Bone marrow (tissue), 2 donors: ENCODE measurements around the gene CDH16.

Experiments
- DNase-seq, 2 donors: peaks; one replicate each; lab custom pipeline; 2025; lab: John Stamatoyannopoulos, UW

CDH16 gene

GRCh38 chr16:66894948-66895688, 23.6 kb downstream of the CDH16 start:
- peak; percentile 39 to 41 for DNase-seq

DNA sequence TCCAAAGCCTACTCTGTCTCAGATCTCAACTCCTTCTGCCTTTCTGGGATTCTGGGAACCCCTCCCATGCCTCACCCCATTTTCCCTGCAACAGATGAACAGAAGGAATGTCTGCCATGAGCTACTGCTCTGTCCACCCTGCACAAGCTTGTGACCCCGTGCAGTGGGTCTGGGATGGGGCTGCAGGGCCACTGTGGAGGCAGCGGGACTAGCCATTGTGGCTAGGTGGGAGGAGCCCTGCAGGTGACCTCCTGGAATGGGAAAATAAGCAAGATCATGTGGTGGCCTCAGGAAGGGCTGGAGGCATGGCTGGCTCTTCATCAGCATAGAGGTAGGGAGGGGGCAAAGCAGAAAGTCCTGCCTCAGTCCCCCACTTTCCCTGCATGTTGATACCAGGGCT, 24.6 kb downstream of the CDH16 start:
- no peak for DNase-seq

DNA sequence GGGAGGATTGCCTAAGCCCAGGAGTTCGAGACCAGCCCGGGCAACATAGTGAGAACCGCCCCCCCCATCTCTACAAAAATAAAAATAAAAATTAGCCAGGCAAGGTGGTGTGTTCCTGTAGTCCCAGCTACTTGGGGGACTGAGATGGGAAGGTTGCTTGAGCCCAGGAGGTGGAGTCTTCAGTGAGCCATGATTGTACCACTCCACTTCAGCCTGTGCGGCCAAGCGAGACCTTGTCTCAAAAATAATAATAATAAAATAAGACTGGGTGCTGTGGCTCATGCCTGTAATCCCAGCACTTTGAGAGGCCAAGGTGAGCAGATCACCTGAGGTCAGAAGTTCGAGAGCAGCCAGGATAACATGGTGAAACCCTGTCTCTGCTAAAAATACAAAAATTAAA, 26.9 kb downstream of the CDH16 start:
- DNase-seq = no peak

DNA sequence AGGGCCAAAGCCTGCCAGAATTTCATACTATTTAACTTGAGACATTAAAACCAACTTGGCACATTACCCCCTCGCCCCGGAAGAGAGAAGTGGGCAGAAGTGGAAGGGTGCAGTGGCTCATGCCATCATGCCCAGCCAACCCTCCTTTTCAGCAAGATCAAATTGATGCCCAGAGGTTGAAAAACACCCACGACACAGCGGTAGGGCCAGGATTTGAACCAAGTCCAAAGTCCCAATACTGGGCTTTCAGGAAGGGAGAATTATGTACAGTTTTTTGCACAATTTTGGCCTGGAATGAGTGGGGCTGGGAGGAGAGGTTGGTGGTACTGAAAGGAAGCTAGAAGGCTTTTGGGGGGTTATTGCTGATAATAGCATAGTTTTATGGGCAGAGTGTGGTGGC, 27.3 kb downstream of the CDH16 start:
- no peak for DNase-seq

DNA sequence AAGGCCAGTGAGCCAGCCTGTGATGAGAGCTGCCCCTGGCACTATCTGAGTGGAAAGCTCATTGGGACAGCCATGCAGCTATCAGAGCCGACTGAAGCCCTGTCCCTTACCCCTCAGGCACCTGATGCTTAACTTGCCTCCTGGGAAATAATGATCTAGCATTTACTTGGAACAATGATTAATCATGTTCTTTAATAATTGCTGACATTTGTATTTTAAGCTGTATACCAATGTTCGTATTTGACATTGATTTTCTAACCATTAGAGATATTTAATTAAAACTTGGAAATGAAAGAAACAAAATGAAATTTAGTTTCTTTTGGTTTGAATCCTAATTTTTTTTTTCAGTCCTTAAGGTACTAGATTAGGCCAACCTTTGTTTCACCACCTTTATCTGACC, 27.9 kb downstream of the CDH16 start:
- no peak for DNase-seq

DNA sequence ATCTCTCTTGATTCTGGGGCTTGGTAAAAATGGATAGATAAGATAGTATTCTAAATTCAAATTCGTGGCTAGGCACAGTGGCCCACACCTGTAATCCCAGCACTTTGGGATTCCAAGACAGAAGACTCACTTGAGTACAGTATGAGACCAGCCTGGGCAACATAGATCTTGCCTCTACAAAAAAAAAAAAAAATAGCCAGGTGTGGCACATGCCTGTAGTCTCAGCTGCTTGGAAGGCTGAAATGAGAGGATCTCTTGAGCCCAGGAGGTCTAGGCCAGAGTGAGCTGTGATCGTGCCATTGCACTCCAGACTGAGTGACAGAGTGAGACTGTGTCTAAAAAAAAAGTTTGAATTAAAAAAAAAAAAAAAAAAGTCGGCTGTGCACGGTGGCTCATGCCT, 29.1 kb downstream of the CDH16 start:
- no peak for DNase-seq

DNA sequence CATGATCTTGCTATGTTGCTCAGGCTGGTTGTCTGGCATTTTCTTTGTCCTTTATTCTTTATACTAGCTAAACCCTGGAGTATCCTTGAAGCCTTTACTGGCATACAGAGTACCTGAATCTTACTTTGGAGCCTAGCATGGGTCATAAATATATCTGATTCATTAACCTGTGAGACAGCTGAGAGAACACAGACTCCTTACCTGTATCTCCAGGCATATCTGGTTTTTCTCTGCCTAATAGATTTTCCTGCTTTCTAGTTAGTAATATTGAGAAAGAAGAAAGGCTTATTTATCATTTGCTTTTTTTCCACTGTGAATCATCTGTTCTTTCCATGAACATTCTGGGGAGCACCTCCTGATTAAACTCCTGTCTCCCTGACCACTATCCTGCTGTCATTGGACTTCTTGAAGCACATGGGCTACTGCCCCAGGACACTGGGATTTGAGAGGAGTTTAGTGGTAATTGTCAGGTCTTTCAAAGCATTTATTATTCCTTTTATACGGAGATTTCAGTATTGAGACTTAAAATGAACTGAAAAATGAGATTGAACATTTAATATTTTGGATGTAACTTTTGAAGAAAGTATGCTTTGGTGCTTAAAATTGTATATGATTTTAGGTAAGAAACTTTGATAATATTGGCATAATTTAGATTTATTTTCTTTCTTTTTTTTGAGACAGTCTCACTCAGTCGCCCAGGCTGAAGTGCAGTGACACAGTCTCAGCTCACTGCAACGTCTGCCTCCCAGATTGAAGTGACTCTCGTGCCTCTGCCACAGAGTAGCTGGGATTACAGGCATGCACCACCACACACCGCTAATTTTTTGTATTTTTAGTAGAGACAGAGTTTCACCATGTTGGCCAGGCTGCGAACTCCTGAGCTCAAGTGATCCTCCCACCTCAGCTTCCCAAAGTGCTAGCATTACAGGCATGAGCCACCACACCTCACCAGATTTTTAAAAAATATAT, 29.8 kb downstream of the CDH16 start:
- DNase-seq = no peak

- DNase-seq = no peak
These were observed 31.8 kb downstream of the CDH16 start for GRCh38 chr16:66886914-66887313.

DNA sequence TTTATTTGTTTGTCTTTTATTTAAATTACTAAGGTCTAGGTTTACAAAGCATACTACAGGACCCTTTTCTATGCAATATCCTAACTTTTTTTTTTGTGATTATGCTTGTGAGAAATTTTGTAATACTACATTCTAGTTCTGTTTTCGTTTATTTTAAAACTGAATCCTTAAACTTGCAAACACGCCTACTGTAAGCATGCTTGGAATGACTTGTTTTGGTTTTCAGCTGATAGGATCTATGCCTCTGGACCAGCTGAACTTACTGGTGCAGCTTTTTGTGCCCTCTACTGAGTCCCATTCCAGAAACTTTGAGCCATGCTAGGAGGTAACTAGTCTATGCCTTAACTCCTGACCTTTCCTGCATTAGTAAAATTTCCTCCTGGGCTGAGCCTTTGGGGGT, 32.4 kb downstream of the CDH16 start:
- DNase-seq = no peak

GRCh38 chr16:66885491-66885890, 33.2 kb downstream of the CDH16 start:
- no peak for DNase-seq

DNA sequence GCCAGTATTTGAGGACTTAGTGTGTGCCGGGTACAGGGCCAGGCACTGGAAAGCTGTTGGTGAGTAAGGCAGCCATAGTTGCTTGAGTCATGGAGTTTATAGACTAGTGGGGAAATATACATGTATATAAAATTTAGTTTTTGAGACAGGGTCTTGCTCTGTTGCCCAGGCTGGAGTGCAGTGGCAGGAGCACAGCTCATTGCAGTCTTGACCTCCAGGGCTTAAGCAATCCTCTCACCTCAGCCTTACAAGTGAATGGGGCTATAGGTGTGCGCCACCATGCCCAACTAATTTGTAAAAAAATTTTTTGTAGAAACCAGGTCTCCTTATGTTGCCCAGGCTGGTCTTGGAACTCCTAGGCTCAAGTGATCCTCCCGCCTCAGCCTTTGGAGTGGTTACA, 36.0 kb downstream of the CDH16 start:
- no peak for DNase-seq

GRCh38 chr16:66881964-66882508, 36.6 kb downstream of the CDH16 start:
- no peak for DNase-seq

DNA sequence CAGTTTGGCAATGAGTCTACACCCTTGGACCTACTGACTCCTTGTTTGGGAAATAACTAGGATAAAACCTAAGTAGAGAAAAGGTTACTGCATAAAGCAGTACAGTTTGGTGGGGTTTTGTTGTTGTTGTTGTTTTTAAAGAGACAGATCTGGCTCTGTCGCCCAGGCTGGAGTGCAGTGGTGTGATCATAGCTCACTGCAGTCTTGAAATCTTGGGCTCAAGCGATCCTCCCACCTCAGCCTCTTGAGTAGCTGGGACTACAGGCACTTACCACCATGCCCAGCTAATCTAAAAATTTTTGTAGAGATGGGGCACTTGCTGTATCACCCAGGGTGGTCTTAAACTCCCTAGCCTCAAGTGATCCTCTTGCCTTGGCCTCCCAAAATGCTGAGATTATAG, 37.1 kb downstream of the CDH16 start:
- DNase-seq = no peak

DNA sequence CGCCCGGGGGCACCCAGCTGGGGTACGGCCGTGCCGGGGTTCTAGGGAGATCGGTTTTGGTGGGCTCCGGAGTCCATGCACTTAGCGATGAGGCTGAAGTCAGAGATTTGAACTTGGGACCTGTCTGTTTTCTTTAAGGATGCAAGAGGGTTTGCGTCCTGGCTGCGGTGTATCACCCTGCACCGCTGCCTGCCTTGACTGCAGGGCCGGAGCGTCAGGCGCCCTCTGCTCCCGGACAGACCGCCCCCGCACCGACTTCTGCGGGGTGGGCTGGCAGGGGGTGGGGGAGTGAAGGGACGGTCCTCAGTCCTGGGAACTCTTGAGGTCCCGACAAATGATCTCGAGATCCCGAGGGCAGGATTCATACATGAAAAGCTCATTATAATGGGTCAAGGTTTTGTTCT, 37.7 kb downstream of the CDH16 start:
- no peak for DNase-seq

DNA sequence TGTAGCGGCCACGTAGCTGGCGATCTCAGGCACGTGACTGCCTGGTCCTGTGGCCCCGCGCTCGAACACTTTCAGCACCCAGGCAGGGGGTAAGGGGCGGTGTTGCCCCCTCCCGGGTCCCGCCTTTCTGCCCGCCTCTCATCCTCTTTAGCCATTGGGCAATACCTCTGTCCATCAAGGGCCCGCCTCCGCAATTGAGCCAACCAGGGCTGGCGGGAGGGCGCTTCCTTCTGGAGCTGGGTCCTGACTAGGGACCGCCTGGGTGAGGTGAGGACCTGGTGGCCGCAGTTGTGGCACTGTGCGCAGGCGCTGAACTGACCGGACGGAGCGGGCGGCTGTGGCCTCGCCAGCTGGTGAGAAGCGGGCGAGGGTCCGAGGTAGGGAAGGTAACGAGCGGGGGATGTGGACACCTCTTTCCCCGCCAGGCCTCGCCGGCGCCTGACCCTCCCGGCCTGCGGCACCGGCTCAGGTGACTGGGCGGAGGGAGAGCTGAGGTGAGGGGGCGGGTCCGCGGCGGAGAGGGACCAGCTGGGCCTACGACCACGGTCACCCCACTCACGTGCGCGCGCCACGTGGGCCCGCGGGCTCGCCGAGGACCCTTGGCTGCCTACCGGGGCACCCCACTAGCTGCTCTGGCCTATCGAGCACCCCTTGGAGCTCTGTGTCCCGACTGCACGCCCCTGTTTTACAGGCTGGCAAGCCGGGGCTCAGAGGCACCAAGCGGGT, 38.2 kb downstream of the CDH16 start, which contains the start of gene PDP2:
Gene PDP2 (plus strand): TSS at position 228 of the 726 bp plus-strand sequence. CDS start 3,770 bp downstream, outside the sequence.
- peak; percentile 60 to 63 for DNase-seq

GRCh38 chr16:66878067-66878466, 40.6 kb downstream of the CDH16 start:
- no peak for DNase-seq

- no peak for DNase-seq
These were observed 44.5 kb downstream of the CDH16 start for GRCh38 chr16:66874079-66874775.

DNA sequence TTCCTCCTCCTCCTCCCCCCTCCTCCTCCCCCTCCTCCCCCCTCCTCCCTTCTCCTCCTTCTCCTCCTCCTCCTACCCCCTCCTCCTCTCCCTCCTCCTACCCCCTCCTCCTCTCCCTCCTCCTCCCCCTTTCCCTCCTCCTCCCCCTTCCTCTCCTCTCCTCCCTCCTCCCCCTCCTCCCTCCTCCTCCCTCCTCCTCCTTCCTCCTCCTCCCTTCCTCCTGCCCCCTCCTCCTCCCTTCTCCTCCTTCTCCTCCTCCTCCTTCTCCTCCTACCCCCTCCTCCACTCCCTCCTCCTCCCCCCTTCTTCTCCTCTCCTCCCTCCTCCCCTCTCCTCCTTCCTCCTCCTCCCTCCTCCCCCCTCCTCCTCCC, 45.0 kb downstream of the CDH16 start:
- DNase-seq = no peak

GRCh38 chr16:66872943-66873684, 45.6 kb downstream of the CDH16 start:
- DNase-seq = peak; percentile 85 to 99

DNA sequence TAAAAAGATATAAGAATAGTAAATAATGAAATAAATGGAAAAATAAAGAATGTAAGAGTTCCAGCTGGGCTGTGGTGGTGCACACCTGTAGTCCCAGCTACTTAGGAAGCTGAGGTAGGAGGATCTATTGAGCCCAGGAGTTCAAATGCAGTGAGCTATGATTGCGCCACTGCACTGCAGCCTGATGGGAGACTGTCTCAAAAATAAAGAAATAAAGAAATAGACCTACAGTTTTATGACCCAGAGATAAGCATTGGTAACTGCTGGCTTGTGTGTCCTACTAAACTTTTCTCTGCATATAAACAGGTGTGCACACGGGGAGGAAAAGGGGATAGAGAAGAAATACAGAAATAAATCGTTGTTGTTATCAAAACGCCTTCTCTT, 46.1 kb downstream of the CDH16 start:
- DNase-seq = no peak

DNA sequence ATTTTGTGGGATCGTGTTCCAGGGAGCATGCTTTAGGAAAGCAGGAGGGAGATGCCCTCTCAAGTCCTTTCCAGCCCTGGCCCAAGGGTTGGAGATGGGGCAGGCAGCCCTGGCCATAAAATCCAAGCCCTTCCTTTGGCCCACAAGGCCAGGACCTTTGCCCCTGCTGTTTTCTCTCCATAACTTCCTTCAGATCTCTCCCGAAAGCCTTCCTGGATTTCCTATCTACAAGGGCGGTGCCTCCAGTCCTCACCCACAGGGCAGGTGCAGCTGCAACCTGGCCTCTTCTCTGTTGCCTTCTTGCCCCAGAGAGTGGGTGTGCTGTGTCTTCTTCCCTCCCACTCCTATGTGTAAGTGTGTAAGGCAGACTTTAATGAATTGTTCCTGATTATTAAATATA, 46.8 kb downstream of the CDH16 start:
- no peak for DNase-seq
